NCI-H187 treated with DMSO at 0.1 percent for 48 hours (cell line): ENCODE data around the gene TERT.

Source experiments
- DNase-seq: peaks from one replicate; lab custom pipeline; 2025; lab: John Stamatoyannopoulos, UW

The TERT gene

GRCh38 chr5:1219098-1219767 lies 75.6 kb downstream of the TERT start:
- DNase-seq, result no peak

GRCh38 chr5:1218351-1219080 lies 76.4 kb downstream of the TERT start:
- DNase-seq, result no peak

- no peak for DNase-seq
Measured at GRCh38 chr5:1217596-1218206, 77.2 kb downstream of the TERT start.

GRCh38 chr5:1216918-1217295 lies 78.0 kb downstream of the TERT start:
- DNase-seq, result no peak

- DNase-seq, result no peak
Measured at GRCh38 chr5:1216211-1216917, 78.5 kb downstream of the TERT start.

GRCh38 chr5:1215320-1216096 lies 79.4 kb downstream of the TERT start:
- DNase-seq, result no peak

GRCh38 chr5:1214936-1215220 lies 80.0 kb downstream of the TERT start:
- no peak for DNase-seq

GRCh38 chr5:1214163-1214935 lies 80.5 kb downstream of the TERT start:
- no peak for DNase-seq

- no peak for DNase-seq
Measured at GRCh38 chr5:1213508-1214162, 81.2 kb downstream of the TERT start.

- DNase-seq, result no peak
Measured at GRCh38 chr5:1212881-1213280, 82.0 kb downstream of the TERT start.

GRCh38 chr5:1212271-1212670 lies 82.6 kb downstream of the TERT start:
- no peak for DNase-seq

GRCh38 chr5:1211701-1212100 lies 83.2 kb downstream of the TERT start:
- no peak for DNase-seq

- DNase-seq, result no peak
Measured at GRCh38 chr5:1210832-1211251, 84.0 kb downstream of the TERT start.

- DNase-seq, result no peak
Measured at GRCh38 chr5:1209896-1210776, 84.7 kb downstream of the TERT start.

- DNase-seq, result no peak
Measured at GRCh38 chr5:1209489-1209852, 85.4 kb downstream of the TERT start.

- DNase-seq, result no peak
Measured at GRCh38 chr5:1208743-1209488, 86.0 kb downstream of the TERT start.

GRCh38 chr5:1208221-1208742 lies 86.6 kb downstream of the TERT start:
- no peak for DNase-seq

- DNase-seq, result no peak
Measured at GRCh38 chr5:1207555-1207954, 87.3 kb downstream of the TERT start.
